Endothelial cell of umbilical vein (primary cell): ENCODE data around the gene CHN2. TPM values are rescaled to one million over a fixed set of nuclear protein-coding genes. Genes with fewer than 3 reads are reported as not detected.

Experiments used
- BruUV-seq: library from RNA; stranded (reverse); fragments of 400-500 nt; replicated peaks from 2 replicates; lab custom pipeline; 2021; lab: Mats Ljungman, UMichigan
- CTCF ChIA-PET: fragments of 300-600, 350-600 bp; sonication (Branson Sonifier 250); formaldehyde crosslinking; loops from one replicate; lab custom pipeline; 2021; ENCODE audit warnings: antibody characterized with exemption, inconsistent platforms; lab: Charles Lee
- POLR2A ChIA-PET: fragments of 300-600, 350-600 bp; sonication (Branson Sonifier 250); formaldehyde crosslinking; loops from one replicate; lab custom pipeline; 2021; ENCODE audit warnings: antibody characterized with exemption, inconsistent platforms; lab: Charles Lee
- DNase-seq: peaks from one replicate; pipeline ENCODE4 v3.0.0-alpha.2; 2011; ENCODE audit warnings: low read depth, low spot score
- FAIRE-seq: peaks from 2 replicates; lab custom pipeline; 2011; peaks lifted over from hg19 to GRCh38; lab: Jason Lieb, UNC
- H2AFZ ChIP-seq: 2 replicates; pipeline ENCODE4 v1.6.0; 2012; ENCODE audit warnings: low read depth, low read length, control low read depth, inconsistent platforms
- H3K27ac ChIP-seq: 2 replicates; pipeline ENCODE4 v1.5.1; 2011; ENCODE audit warnings: low read depth, mild to moderate bottlenecking, control low read depth, low read length, moderate library complexity; ENCODE audit not compliant: insufficient read depth
- H3K27me3 ChIP-seq, 2 experiments: 2 replicates each; pipeline versions ENCODE4 v1.6.0 to v1.6.1; 2011; ENCODE audit warnings: low read length in 2 of 2, mixed read lengths in 1 of 2; ENCODE audit not compliant: control insufficient read depth in 2 of 2, insufficient read depth in 2 of 2
- H3K36me3 ChIP-seq, 2 experiments: 2 replicates in 1 of 2; 3 replicates in 1 of 2; pipeline ENCODE4 v1.5.1; 2011; ENCODE audit warnings: low read length in 2 of 2, mild to moderate bottlenecking in 1 of 2, moderate library complexity in 1 of 2; ENCODE audit not compliant: control insufficient read depth in 2 of 2, insufficient read depth in 2 of 2; ENCODE audit errors: extremely low read depth in 1 of 2
- H3K4me1 ChIP-seq: 3 replicates; pipeline ENCODE4 v1.5.1; 2011; ENCODE audit warnings: mild to moderate bottlenecking, low read length; ENCODE audit not compliant: control insufficient read depth, insufficient read depth; ENCODE audit errors: extremely low read depth
- H3K4me2 ChIP-seq: 2 replicates; pipeline ENCODE4 v1.6.1; 2011; ENCODE audit warnings: low read length, control low read depth, mixed read lengths; ENCODE audit not compliant: insufficient read depth
- H3K4me3 ChIP-seq, 3 experiments: fragments of 200-600 bp in 1 of 3; sonication (generic), shearing (Covaris generic) in 1 of 3; replicated peaks in 1 of 3; 2 replicates each; pipeline ENCODE4 v1.5.1; 2011 to 2016; ENCODE audit warnings: control low read depth in 3 of 3, low read length in 3 of 3, mild to moderate bottlenecking in 2 of 3, inconsistent platforms in 1 of 3, low read depth in 1 of 3, moderate library complexity in 1 of 3; ENCODE audit not compliant: insufficient read depth in 1 of 3
- H3K79me2 ChIP-seq: 2 replicates; pipeline ENCODE4 v1.6.0; 2012; ENCODE audit warnings: low read length, inconsistent platforms; ENCODE audit not compliant: control insufficient read depth, insufficient read depth
- H3K9ac ChIP-seq: replicated peaks from 2 replicates; pipeline ENCODE3; 2011; ENCODE audit warnings: low read length, control low read depth; ENCODE audit not compliant: insufficient read depth; ENCODE audit errors: extremely low read depth
- H3K9me1 ChIP-seq: replicated peaks from 3 replicates; pipeline ENCODE4 v1.6.0; 2011; ENCODE audit warnings: mild to moderate bottlenecking, low read length; ENCODE audit not compliant: control insufficient read depth, insufficient read depth; ENCODE audit errors: extremely low read depth
- H3K9me3 ChIP-seq: replicated peaks from 2 replicates; pipeline ENCODE4 v1.5.1; 2012; ENCODE audit warnings: low read length, inconsistent platforms; ENCODE audit not compliant: control insufficient read depth, insufficient read depth
- H4K20me1 ChIP-seq: replicated peaks from 2 replicates; pipeline ENCODE3; 2011; ENCODE audit warnings: mild to moderate bottlenecking, low read length; ENCODE audit not compliant: control insufficient read depth, insufficient read depth; ENCODE audit errors: extremely low read depth
- CTCF ChIP-seq, 2 donors: IDR thresholded peaks; 1 replicate in 1 of 2; 2 replicates in 1 of 2; pipeline ENCODE4 v1.5.1; 2011; ENCODE audit warnings: low read length in 2 of 2, mild to moderate bottlenecking in 2 of 2, moderate library complexity in 2 of 2, control low read depth in 1 of 2, inconsistent platforms in 1 of 2, low read depth in 1 of 2; ENCODE audit not compliant: insufficient read depth in 1 of 2; ENCODE audit errors: extremely low read depth in 1 of 2
- EZH2 ChIP-seq: IDR thresholded peaks from 2 replicates; pipeline ENCODE4 v1.6.1; 2012; ENCODE audit warnings: borderline replicate concordance, low read depth, mild to moderate bottlenecking, moderate library complexity, low read length, inconsistent platforms; ENCODE audit not compliant: severe bottlenecking
- FOS ChIP-seq: IDR thresholded peaks from 2 replicates; pipeline ENCODE4 v1.6.1; 2011; ENCODE audit warnings: mild to moderate bottlenecking, low read length, moderate library complexity, borderline replicate concordance; ENCODE audit not compliant: insufficient read depth
- GATA2 ChIP-seq: IDR thresholded peaks from 2 replicates; pipeline ENCODE4 v1.7.0; 2011; ENCODE audit warnings: low read depth, mild to moderate bottlenecking, moderate library complexity, mixed read lengths, low read length; ENCODE audit not compliant: insufficient read length, insufficient read depth
- JUN ChIP-seq: IDR thresholded peaks from 2 replicates; pipeline ENCODE4 v1.6.1; 2011; ENCODE audit warnings: borderline replicate concordance, low read depth; ENCODE audit not compliant: insufficient read length, insufficient read depth
- MYC ChIP-seq: IDR thresholded peaks from one replicate; pipeline ENCODE4 v1.6.1; 2011; ENCODE audit warnings: mild to moderate bottlenecking, low read depth, low read length
- POLR2A ChIP-seq: IDR thresholded peaks from 2 replicates; pipeline ENCODE4 v1.6.1; 2012; ENCODE audit warnings: low read depth, mild to moderate bottlenecking, control low read depth, low read length
- POLR2AphosphoS5 ChIP-seq: IDR thresholded peaks from 2 replicates; pipeline ENCODE4 v1.6.1; 2012; ENCODE audit warnings: low read depth, mild to moderate bottlenecking, control low read depth, low read length, moderate library complexity; ENCODE audit not compliant: insufficient read depth
- dilution Hi-C: fragments of 300-500 bp; cut with MboI; formaldehyde crosslinking; loops from one replicate; pipeline ENCODE4 v1.15.0; 2019; ENCODE audit warnings: low sequenced_read_pairs; ENCODE audit not compliant: extremely low pct_ligation_motif_present
- intact Hi-C: fragments of 100-400 bp; cut with micrococcal nuclease; formaldehyde crosslinking; loops from one replicate; pipeline ENCODE4 v1.10.0; 2022
- polyA plus RNA-seq, 4 experiments: library from polyadenylated mRNA; depleted of rRNA in 3 of 4; stranded (reverse) in 3 of 4; unstranded in 1 of 4; fragments of >200 nt; gene quantifications; 2 replicates each; pipeline versions ENCODE4 v1.2.1 to v1.2.3, GENCODE V29; 2011 to 2012; ENCODE audit warnings: missing spikeins in 1 of 4
- total RNA-seq: library from RNA; stranded (reverse); gene quantifications from 2 replicates; pipeline ENCODE4 v1.2.3, GENCODE V29; 2021
- TF ChIP-seq, protein P1 (sequence below): IDR thresholded peaks from 2 replicates; pipeline ENCODE4 v1.6.1; 2011; ENCODE audit not compliant: insufficient read depth, insufficient read length

Gene CHN2
- total and polyA plus RNA-seq, 2 donors (not counting 3 experiments of a cell fraction or from before 2014, with no cell fraction given): 1.4 to 5.0 TPM

DNA sequence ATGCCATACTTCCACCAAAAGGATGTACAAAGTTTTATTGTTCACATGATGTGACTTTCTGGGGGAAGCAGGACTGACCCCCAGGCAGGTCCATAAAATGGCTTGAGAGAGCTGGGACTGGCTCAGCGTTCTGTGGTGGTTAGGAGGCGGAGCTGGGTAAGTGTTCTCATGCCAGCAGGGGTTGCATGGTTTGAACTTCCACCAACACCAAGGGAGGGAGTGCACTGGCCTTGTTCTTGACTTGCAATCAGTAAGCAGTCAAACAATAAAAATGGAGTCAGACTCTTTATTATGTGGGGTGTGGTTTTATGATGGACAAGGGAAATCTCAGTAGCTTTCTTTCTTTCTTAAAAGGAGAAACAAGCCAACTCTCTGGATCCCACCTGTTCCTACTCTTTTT, 273.6 kb downstream of the CHN2 start:
- no peaks in the 10 kb centered on the region for H3K79me2 ChIP-seq
- H2AFZ ChIP-seq: no peak overlapping the region
- H3K27ac ChIP-seq: no peak overlapping the region
- no peaks in the 10 kb centered on the region for H3K27me3 ChIP-seq
- ChIA-PET POLR2A (no interaction called here), CTCF (interaction anchor here (1.5 kb wide), 1 partner anchor 546 kb away, joined by 3 read pairs; no protein-coding TSS in a partner anchor)
- no peaks in the 10 kb centered on the region for H4K20me1 ChIP-seq
- H3K4me2 ChIP-seq: no peak overlapping the region
- no peaks in the 10 kb centered on the region for H3K9me3 ChIP-seq
- peaks cover 8% of the 10 kb centered on the region for H3K4me1 ChIP-seq
- intact Hi-C loops (no loop called here), dilution Hi-C loops (no loop called here)
- no peak overlapping the region for H3K9ac ChIP-seq
- FAIRE-seq: no peak
- no peaks in the 10 kb centered on the region for H3K36me3 ChIP-seq
- no peak overlapping the region for H3K4me3 ChIP-seq
- no TSS peak for BruUV-seq
- no peaks in the 10 kb centered on the region for H3K9me1 ChIP-seq
- TF ChIP-seq POLR2A: no peak
- TF ChIP-seq, protein P1, sequence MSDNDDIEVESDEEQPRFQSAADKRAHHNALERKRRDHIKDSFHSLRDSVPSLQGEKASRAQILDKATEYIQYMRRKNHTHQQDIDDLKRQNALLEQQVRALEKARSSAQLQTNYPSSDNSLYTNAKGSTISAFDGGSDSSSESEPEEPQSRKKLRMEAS: no peak
- TF ChIP-seq MYC: no peak
- TF ChIP-seq POLR2AphosphoS5: no peak
- no peak for TF ChIP-seq FOS
- TF ChIP-seq GATA2: no peak
- TF ChIP-seq CTCF (IDR thresholded peaks at IDR 0.05; ENCODE audit: extremely low read depth in 1 of 2, insufficient read depth in 1 of 2, low read depth in 1 of 2, low read length in 2 of 2): no peak
- TF ChIP-seq JUN: no peak
- TF ChIP-seq EZH2: no peak
- no peak for DNase-seq
